ENCODE data around the gene PKIG.

GRCh38 chr20:44573501-44573869 lies 8.9 kb upstream of the PKIG start:
- TF ChIP-seq POLR2AphosphoS5 (IDR thresholded peaks at IDR 0.05; ENCODE audit: low read depth, low read length) (no peak), POLR2A (IDR thresholded peaks at IDR 0.05; ENCODE audit: low read depth, low read length) (no peak), TAF1 (IDR thresholded peaks at IDR 0.05; ENCODE audit: low read depth, low read length) (no peak), PAX5 (IDR thresholded peaks at IDR 0.05; ENCODE audit: insufficient read depth, low read length, severe bottlenecking) (no peak), SPI1 (IDR thresholded peaks at IDR 0.05; ENCODE audit: low read depth, low read length) (no peak), POU2F2 (IDR thresholded peaks at IDR 0.05; ENCODE audit: low read depth, low read length) (no peak)

Data from GM12891 (cell line).